ENCODE data around the gene HSPA12B.
A peak's percentile ranks its signal among the peaks of the same experiment; 100 is the strongest.

Gene HSPA12B

DNA sequence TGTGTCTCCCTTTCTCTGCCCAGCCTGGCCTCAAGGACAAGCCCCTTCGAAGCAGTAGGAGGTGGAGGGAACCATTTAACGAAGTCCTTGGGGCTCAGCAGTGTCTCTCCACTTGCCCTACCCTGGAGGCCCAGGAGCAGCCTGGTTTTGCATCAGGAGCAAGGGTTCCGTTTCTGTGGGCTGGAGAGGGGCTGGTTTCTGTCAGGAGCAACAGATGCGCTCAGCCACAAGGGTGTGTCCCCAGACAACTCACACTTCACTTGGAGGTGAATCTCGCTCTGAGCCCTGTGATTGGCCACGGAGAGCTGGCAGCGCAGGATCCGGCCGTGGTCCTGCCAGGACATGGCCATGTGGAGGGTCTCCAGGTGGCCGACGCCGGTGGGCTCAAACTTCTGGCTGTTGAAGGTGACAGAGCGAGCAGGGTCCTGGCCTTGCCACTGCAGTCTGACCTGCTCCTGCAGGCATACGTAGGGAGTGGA, 27.0 kb upstream of the HSPA12B start:
- DNase-seq = no peak

GRCh38 chr20:3705970-3706739, 26.3 kb upstream of the HSPA12B start:
- DNase-seq = no peak

GRCh38 chr20:3706774-3707507, 25.5 kb upstream of the HSPA12B start:
- DNase-seq = no peak

DNA sequence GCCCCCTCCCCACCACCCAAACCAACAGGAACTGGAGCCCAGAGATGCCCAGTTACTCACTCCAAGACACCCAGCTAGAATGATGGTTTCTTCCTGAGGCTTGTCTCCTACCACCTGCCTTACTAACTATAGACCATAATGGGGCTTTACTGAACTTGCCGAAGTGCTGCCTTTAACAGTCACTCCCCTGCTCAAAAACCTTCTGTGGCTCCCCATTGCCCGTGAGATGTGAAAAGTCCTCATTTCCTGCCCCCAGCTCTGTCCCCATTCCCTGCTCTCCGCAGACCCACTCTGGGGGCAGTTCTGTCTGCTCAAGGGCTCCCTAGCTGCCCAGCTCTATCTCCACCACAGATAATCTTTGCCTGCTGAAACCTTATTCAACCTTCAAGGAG, 25.0 kb upstream of the HSPA12B start:
- DNase-seq = no peak

DNA sequence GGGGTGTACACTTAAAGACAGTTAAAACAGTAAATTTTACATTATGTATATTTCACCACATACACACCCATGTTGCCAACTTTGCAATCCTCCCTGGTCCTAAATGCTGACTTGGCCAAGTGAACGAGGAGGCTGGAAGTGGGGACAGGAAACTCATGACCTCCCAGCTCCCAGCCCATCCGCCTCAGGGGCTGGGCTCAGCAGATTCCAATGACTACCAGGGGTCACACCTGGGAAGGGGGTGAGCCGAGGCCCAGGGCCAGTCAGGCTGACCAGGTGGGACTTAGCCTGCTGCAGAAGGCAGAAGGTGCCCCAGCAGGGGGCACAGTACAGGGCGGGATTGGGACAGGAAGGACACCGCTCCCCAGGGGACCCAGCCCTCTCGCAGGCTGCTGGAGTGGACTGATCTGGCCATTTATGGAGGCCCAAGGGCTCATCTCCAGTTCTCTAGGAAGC, 22.4 kb upstream of the HSPA12B start:
- no peak for DNase-seq

- DNase-seq = peak; percentile 11 to 29
These were observed 21.6 kb upstream of the HSPA12B start for GRCh38 chr20:3710703-3711483.

- no peak for DNase-seq
These were observed 21.0 kb upstream of the HSPA12B start for GRCh38 chr20:3711484-3711941.

- no peak for DNase-seq
These were observed 20.1 kb upstream of the HSPA12B start, which contains the start of gene SIGLEC1 for GRCh38 chr20:3712279-3712873. Gene SIGLEC1 (minus strand): TSS chr20:3712600. CDS start chr20:3707128, 5,472 bp downstream.

GRCh38 chr20:3714092-3714491, 18.4 kb upstream of the HSPA12B start:
- DNase-seq = no peak

- peak; percentile 74 for DNase-seq
These were observed 16.2 kb upstream of the HSPA12B start for GRCh38 chr20:3716195-3716834.

DNA sequence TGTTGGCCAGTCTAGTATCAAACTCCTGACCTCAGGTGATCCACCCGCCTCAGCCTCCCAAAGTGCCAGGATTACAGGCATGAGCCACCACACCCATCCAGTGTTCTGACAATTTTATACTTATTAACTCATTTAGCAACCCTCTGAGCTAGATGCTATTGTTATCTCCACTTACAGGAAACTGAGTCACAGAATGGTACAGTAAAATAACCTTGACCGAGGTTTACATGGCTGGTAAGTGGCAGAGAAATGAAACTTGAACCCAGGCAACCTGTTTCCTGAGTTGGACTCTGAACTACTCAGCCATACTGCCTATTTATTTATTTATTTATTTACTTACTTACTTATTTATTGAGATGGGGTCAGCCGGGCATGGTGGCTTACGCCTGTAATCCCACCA, 13.4 kb upstream of the HSPA12B start:
- no peak for DNase-seq

DNA sequence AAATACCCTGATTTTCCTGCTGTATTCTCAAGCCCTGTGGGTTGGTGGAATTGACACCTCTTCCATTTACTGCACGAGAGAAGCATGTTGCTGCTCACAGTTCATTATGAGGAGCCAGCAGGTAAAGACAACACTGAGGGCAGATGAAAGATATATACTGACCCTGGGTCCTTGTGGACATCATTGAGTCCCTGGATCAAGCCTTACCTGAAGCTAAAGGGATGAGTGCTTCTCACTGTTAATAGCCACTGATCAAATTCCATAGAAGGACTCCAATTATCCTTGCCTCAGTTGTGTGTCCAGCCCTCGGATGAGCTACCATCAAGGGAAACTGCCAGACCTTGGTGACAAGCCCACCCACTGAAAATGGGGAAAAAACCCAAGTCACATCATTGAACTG, 12.4 kb upstream of the HSPA12B start:
- no peak for DNase-seq

DNA sequence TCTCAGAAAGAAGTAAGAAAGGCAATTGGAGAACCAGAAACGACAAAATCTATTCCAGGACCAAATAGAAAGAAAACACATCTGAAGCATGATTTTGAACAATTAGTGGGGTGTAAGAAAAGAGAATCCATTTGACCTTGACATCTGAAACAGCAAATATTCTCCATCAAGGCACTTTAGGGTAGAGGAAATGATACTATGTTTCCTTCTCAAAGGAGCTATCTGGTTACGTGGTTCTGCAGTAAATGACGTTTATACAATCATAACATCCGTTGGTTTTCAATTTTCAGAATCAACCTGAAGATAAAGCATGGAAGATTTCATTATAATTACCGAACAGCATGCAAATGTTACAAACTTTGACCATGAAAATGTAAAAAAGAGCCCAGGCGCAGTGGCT, 11.9 kb upstream of the HSPA12B start:
- no peak for DNase-seq

GRCh38 chr20:3721912-3722311, 10.6 kb upstream of the HSPA12B start:
- no peak for DNase-seq

- DNase-seq = no peak
These were observed 9.2 kb upstream of the HSPA12B start for GRCh38 chr20:3723284-3723683.

DNA sequence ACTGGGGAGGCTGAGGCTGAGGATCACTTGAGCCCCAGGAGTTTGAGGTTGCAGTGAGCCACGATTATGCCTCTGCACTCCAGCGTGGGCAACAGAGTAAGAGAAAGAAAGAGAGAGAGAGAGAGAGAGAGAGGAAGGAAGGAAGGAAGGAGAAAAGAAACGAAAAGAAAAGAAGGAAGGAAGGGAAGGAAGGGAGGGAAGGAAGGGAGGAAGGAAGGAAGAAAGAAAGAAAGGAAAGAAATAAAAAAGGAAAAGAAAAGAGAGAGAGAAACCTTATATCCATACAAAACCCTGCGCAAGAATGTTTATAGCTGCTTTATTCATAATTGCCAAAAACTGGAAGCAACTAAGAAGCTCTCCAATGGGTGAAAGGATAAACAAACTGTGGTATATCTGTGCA, 8.1 kb upstream of the HSPA12B start:
- DNase-seq = no peak

DNA sequence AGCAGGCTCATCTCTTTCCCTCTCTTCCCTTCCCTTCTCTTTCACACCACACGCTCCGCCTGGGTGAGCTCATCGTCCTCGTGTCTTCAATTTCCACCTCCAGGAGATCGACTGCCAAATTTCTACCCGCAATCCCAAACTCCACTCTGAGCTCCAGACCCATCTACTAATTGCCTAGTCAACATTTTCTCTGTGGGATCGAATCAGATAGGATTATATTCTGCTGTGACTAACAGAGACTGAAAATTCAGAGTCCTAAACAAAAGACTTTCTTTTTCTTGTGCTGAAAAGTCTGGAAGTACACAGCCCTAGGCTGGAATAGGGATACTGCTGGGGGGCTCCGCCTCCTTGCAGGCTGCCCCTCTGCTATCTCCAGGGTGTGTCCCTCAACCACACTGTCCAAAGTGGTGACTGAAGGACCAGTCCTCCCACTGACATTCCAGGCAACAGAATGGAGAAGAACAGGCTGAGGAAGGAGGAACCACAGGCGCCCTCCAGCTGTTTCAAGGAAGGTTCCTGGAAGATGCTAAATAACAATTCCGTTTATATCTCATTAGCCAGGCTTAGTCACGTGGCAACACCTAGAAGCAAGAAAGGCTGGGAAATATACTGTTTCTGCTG, 5.0 kb upstream of the HSPA12B start:
- DNase-seq = no peak

DNA sequence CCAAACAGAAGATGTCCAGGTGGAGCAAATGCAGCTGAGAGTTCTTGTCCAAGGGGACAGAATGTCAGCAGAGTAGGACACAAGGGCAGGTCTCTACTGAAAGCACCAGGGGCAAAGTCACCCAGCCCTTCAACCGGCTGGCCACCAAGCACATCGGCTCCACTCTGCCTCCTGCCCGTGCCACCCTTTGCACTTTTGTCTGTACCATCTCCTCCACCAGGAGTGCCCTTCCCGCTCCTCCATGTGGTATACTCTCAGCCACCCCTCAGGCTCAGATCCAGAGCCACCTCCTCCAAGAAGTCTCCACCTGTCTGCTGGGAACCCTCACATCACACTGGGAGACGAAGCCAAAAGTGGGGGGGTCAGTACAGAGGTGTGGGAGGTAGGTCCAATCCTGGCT, 4.1 kb upstream of the HSPA12B start:
- no peak for DNase-seq

- no peak for DNase-seq
These were observed 3.6 kb upstream of the HSPA12B start for GRCh38 chr20:3728876-3729275.

- no peak for DNase-seq
These were observed 3.1 kb upstream of the HSPA12B start for GRCh38 chr20:3729378-3729777.

DNA sequence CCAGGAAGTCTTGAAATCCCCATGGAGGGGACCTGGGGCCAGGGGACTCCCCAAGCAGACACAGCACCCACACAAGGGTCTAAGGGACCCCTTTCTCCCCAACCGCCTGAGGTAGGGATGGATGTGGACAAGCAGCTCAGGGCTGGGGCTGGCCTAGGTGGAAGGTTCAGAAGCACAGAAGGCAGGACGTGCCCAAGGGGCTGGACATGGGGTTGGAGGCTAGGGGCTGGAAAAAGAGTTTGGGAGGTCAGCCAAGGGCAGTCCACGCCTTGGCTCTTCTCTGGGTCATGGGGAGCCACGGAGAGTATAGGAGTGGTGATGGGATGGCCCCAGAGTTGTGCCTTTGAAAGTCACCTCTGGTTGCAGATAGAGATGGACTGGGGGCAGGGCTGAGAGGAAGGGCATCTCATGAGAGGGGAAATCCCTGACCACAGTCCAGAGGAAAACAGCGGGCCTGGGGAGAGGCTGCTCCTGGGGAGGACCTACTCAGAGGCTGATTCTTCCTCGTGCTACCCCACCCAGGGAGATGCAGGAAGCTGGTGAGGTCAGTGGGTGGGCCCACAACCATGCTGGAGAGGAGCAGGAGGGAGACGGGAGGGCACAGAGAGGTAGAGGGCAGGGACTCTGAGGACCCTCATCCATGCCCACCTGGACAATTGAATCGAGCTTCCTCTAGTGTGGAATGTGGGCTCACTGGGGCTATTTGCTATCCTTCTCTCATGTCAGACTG, 2.5 kb upstream of the HSPA12B start:
- no peak for DNase-seq

Data from SHP77 (cell line).